ENCODE results near the gene ANO3. TPM values are rescaled to one million over a fixed set of nuclear protein-coding genes. Genes with fewer than 3 reads are reported as not detected.

Gene ANO3
- total and polyA plus RNA-seq, 8 donors, result 0.18 to 0.58 TPM; not detected in 6

- Histone ChIP-seq H3K27me3 (no peaks in the 10 kb centered on the region), H3K4me3 (no peak overlapping the region), H3K4me1 (no peaks in the 10 kb centered on the region), H3K27ac (no peak overlapping the region), H3K9me3 (no peaks in the 10 kb centered on the region), H3K36me3 (no peaks in the 10 kb centered on the region)
- intact Hi-C loops (cut with DNase I; ENCODE audit: low total_unique reads), result no loop called here
- no peak for TF ChIP-seq POLR2A (IDR thresholded peaks at IDR 0.05)
- no peak for TF ChIP-seq CTCF (IDR thresholded peaks at IDR 0.05)
- no peak for TF ChIP-seq POLR2AphosphoS5 (IDR thresholded peaks at IDR 0.05)
- TF ChIP-seq EP300 (IDR thresholded peaks at IDR 0.05), result no peak
- no peak for DNase-seq
- 54 to 68% (median 61%) methylated on average over 4 of the region's 4 CpGs for WGBS, 5 donors
Measured at GRCh38 chr11:26558190-26558589, 226.3 kb downstream of the ANO3 start.

GRCh38 chr11:26569646-26570045 is 237.7 kb downstream of the ANO3 start:
- intact Hi-C loops (cut with DNase I; ENCODE audit: low total_unique reads), result no loop called here
- Histone ChIP-seq H3K9me3 (no peaks in the 10 kb centered on the region), H3K27ac (no peak overlapping the region), H3K4me3 (no peak overlapping the region), H3K4me1 (no peaks in the 10 kb centered on the region), H3K36me3 (no peaks in the 10 kb centered on the region), H3K27me3 (no peaks in the 10 kb centered on the region)
- WGBS, 5 donors, result 36 to 67% (median 55%) methylated on average over 2 of the region's 2 CpGs
- TF ChIP-seq CTCF (IDR thresholded peaks at IDR 0.05) (no peak), POLR2A (IDR thresholded peaks at IDR 0.05) (no peak)
- DNase-seq, result no peak

GRCh38 chr11:26571861-26572654 is 240.1 kb downstream of the ANO3 start, which contains the start of gene MUC15:
Gene MUC15 (minus strand): TSS chr11:26572263. CDS start chr11:26567094, 5,169 bp downstream.
- WGBS, 5 donors, result 32 to 48% (median 40%) methylated on average over 12 of the region's 12 CpGs
- intact Hi-C loops (cut with DNase I; ENCODE audit: low total_unique reads), result no loop called here
- no peak within 1 kb of the TSS for H3K4me3 ChIP-seq
- no peaks in the 10 kb centered on the region for H3K36me3 ChIP-seq
- no peaks in the 10 kb centered on the region for H3K27me3 ChIP-seq
- H3K27ac ChIP-seq, result no peak within 1 kb of the TSS
- no peaks in the 10 kb centered on the region for H3K9me3 ChIP-seq
- no peaks in the 10 kb centered on the region for H3K4me1 ChIP-seq
- DNase-seq, result peak in 1 of 2 donors; percentile 71
- TF ChIP-seq EP300 (IDR thresholded peaks at IDR 0.05) (no peak), POLR2AphosphoS5 (IDR thresholded peaks at IDR 0.05) (no peak), CTCF (IDR thresholded peaks at IDR 0.05) (no peak), POLR2A (IDR thresholded peaks at IDR 0.05) (no peak)

- Histone ChIP-seq H3K4me1 (no peaks in the 10 kb centered on the region), H3K9me3 (no peaks in the 10 kb centered on the region), H3K27me3 (no peaks in the 10 kb centered on the region), H3K27ac (no peak overlapping the region), H3K36me3 (no peaks in the 10 kb centered on the region), H3K4me3 (no peak overlapping the region)
- peak in 1 of 2 donors; percentile 13 for DNase-seq
- no peak for TF ChIP-seq POLR2AphosphoS5 (IDR thresholded peaks at IDR 0.05)
- TF ChIP-seq CTCF (IDR thresholded peaks at IDR 0.05), result no peak
- no peak for TF ChIP-seq POLR2A (IDR thresholded peaks at IDR 0.05)
- no peak for TF ChIP-seq EP300 (IDR thresholded peaks at IDR 0.05)
- 47 to 71% (median 66%) methylated on average over 11 of the region's 11 CpGs for WGBS, 5 donors
- intact Hi-C loops (cut with DNase I; ENCODE audit: low total_unique reads), result no loop called here
Measured at GRCh38 chr11:26572770-26573402, 241.0 kb downstream of the ANO3 start.

Data from stomach (tissue), 9 donors.